ENCODE data around the gene ZNF337.

DNA sequence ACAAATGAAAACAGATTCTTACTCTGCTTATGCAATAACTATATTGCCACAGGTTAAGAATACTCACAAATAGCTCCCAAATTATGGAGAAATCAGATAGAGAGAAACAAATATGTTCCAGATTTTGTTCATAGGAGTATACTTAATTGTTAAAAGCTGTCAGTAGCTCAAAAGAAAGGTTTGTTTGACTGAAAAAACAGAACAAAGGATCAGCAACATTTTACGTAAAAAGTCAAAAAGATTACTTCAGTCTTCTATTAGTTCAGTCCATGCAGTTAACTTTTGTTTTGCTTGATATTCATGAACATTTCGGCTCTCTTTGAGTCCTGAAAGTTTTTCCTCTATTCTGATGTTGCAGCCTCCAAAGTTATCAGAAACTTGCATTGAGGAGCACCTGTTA lies 59.4 kb downstream of the ZNF337 start:
- TF ChIP-seq POLR2A (IDR thresholded peaks at IDR 0.05) = no peak
- TF ChIP-seq, protein P1, sequence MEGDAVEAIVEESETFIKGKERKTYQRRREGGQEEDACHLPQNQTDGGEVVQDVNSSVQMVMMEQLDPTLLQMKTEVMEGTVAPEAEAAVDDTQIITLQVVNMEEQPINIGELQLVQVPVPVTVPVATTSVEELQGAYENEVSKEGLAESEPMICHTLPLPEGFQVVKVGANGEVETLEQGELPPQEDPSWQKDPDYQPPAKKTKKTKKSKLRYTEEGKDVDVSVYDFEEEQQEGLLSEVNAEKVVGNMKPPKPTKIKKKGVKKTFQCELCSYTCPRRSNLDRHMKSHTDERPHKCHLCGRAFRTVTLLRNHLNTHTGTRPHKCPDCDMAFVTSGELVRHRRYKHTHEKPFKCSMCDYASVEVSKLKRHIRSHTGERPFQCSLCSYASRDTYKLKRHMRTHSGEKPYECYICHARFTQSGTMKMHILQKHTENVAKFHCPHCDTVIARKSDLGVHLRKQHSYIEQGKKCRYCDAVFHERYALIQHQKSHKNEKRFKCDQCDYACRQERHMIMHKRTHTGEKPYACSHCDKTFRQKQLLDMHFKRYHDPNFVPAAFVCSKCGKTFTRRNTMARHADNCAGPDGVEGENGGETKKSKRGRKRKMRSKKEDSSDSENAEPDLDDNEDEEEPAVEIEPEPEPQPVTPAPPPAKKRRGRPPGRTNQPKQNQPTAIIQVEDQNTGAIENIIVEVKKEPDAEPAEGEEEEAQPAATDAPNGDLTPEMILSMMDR (IDR thresholded peaks at IDR 0.05) = no peak
